ENCODE measurements around the gene CAMKMT.

The CAMKMT gene

GRCh38 chr2:44680424-44680971 lies 318.8 kb downstream of the CAMKMT start:
- no peak for TF ChIP-seq ZNF274 (IDR thresholded peaks at IDR 0.05; ENCODE audit: low read depth, low read length)
- H3K4me3 ChIP-seq (ENCODE audit: low read length): no peak overlapping the region

DNA sequence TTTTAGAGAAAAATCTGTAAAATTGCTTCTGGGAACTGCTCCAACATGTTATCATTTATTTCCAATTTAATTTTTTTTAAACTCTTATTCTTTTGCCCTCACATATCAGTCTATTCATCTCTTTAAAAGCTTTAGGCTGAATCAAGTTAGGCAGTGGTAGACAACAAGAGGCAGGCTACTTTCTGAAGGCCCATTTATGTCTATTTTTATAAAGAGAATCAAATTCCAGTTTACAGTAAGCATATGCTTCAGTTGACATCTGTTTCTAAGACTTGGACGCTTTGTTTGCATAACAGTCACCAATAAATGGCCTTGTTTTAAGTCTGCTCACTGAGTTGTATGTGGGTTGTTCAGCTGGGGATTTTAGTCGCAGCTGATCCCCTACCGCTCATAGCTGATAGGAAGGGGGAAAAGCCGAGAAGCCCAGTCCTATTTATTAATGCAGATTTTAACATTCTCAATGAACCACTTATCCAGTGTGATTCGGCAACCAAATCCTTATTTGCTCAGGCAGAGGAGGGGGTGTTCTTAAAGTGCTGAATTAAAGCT lies 319.3 kb downstream of the CAMKMT start:
- H3K4me3 ChIP-seq (ENCODE audit: low read length): no peak overlapping the region
- no peak for TF ChIP-seq ZNF274 (IDR thresholded peaks at IDR 0.05; ENCODE audit: low read depth, low read length)

- H3K4me3 ChIP-seq (ENCODE audit: low read length): no peak overlapping the region
- TF ChIP-seq ZNF274 (IDR thresholded peaks at IDR 0.05; ENCODE audit: low read depth, low read length): no peak
Measured at GRCh38 chr2:44682459-44682858, 320.7 kb downstream of the CAMKMT start.

- no peak for TF ChIP-seq ZNF274 (IDR thresholded peaks at IDR 0.05; ENCODE audit: low read depth, low read length)
- H3K4me3 ChIP-seq (ENCODE audit: low read length): no peak overlapping the region
Measured at GRCh38 chr2:44684559-44684958, 322.8 kb downstream of the CAMKMT start.

DNA sequence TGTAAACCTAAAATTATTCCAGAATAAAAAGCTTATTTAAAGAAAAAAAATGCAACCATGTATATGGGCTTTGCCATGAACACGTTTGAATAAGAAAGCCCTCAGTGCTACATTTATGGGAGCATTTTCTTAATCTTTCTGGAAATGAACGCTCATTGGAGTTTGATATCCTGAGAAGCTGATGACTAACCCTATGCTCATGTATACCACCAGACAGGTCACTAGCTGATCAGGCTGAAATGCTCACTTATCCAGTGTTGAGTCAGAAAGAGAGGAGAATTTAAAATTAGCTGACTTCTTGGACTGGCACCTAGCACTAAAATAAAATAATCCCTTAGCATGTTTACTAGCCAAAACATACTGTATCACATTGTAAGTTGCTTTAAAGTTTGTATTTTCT lies 324.8 kb downstream of the CAMKMT start:
- no peak overlapping the region for H3K4me3 ChIP-seq (ENCODE audit: low read length)
- no peak for TF ChIP-seq ZNF274 (IDR thresholded peaks at IDR 0.05; ENCODE audit: low read depth, low read length)

- no peak for TF ChIP-seq ZNF274 (IDR thresholded peaks at IDR 0.05; ENCODE audit: low read depth, low read length)
- H3K4me3 ChIP-seq (ENCODE audit: low read length): no peak overlapping the region
Measured at GRCh38 chr2:44687686-44688455, 326.1 kb downstream of the CAMKMT start.

GRCh38 chr2:44688456-44689124 lies 326.8 kb downstream of the CAMKMT start:
- no peak for TF ChIP-seq ZNF274 (IDR thresholded peaks at IDR 0.05; ENCODE audit: low read depth, low read length)
- no peak overlapping the region for H3K4me3 ChIP-seq (ENCODE audit: low read length)

DNA sequence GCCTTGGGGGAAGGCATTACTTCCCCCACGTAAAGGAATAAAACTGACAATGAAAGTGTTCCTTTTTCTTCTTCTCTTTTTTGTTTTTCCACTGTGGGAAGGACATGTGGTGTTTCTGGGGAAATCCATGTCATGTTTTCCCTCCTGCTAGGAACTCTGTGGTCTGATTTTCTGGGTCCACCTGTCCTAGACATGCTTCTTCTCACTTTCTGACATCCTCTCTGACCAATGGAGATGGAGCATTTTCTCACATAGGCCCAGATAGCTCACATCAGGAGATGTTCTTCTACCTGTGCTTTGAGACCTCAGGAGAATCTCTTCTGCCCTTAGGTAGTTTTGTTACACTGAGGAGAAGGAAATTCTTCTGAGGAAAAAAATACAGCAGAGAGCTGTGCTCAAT lies 327.8 kb downstream of the CAMKMT start:
- TF ChIP-seq ZNF274 (IDR thresholded peaks at IDR 0.05; ENCODE audit: low read depth, low read length): no peak
- H3K4me3 ChIP-seq (ENCODE audit: low read length): no peak overlapping the region

DNA sequence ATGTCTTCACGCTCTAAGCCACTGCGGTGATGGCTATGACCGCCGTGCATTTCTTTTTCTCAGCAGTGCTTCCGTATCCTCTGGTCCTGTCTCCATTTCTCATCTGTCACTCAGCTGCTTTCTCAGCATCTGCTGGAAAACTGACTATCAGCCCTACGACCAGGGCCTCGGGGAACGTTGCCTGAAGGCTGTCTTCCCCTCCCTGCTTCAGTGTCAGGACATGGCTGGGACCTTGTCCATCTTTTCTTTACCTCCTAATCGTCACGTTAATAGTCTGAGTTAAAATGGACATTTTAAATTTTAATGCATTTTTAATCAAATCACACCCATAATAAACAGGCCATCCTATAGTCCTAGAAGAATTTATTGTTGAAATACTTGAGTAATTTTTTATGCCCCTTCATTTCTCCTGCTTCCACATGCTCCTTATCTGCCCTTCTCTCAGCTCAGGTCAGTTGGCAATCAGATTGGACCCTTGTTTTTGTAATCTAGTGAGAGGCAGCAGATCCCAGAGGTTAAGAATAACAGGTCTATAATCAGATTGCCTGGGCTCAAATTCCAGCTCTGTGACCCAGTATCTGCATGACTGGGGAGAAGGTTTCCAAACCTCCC lies 329.5 kb downstream of the CAMKMT start:
- H3K4me3 ChIP-seq (ENCODE audit: low read length): no peak overlapping the region
- TF ChIP-seq ZNF274 (IDR thresholded peaks at IDR 0.05; ENCODE audit: low read depth, low read length): no peak

DNA sequence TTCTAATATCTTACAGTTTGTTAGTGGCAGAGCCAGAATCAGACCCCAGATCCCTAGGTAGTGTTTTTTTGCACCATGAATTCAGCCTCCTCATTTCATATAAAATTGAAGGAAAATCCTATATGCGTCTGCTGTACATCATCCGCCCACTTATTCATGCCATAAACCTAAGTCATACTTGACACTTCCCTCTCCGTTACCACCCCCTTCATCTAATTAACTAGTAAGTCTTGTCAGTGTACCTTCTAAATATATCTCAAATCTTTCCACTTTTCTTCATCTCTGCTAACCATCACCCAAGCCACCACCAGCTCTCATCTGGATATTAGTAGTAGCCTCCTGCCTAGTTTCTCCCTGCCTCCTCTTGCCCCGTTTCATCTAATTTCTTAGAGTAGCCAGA lies 331.1 kb downstream of the CAMKMT start:
- H3K4me3 ChIP-seq (ENCODE audit: low read length): no peak overlapping the region
- no peak for TF ChIP-seq ZNF274 (IDR thresholded peaks at IDR 0.05; ENCODE audit: low read depth, low read length)

DNA sequence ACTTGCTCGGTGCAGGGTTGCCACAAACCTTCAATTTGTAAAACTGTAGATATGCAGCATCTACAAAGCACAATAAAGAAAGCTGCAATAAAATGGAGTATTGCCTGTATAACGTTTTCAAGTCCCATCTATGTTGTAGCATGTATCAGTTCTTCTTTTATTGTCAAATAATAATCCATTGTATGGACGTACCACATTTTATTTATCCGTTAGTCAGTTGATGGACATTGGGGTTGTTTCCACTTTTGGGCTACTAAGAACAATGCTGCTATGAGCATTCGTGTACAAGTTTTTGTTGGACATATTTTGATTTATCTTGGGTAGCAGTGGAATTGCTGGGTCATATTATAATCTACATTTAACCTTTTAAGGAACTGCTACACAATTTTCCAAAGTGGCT lies 339.1 kb downstream of the CAMKMT start:
- no peak for TF ChIP-seq ZNF274 (IDR thresholded peaks at IDR 0.05; ENCODE audit: low read depth, low read length)
- no peak overlapping the region for H3K4me3 ChIP-seq (ENCODE audit: low read length)

- no peak for TF ChIP-seq ZNF274 (IDR thresholded peaks at IDR 0.05; ENCODE audit: low read depth, low read length)
- no peak overlapping the region for H3K4me3 ChIP-seq (ENCODE audit: low read length)
Measured at GRCh38 chr2:44705356-44705755, 343.6 kb downstream of the CAMKMT start.

DNA sequence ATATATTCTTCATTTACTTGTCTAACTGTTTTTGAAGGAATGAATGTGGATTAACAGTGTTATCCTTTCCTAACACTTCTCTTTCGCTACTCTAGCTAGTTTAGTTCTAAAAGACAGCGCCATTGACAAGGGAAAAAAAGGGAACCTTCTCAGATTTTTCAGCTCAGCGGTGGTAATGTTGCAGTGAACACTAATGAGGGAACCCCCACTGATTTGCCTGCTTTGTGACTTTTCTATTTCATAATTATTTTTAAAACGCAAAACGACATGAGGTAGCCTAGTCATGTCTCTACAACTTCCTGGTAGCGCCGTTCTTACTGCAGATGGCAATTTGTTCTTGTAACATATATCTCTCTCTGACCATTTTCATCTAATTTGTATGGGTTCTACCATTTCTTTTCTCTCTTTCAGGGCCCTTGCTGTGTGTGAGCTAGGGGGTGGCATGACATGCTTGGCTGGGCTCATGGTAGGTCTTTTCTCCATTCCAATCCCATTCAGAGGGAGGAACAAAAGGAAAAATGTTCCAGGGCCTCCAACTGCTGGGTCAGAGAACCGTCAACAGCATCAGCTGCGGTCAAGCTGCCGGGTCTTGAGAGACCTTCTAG lies 344.2 kb downstream of the CAMKMT start:
- no peak overlapping the region for H3K4me3 ChIP-seq (ENCODE audit: low read length)
- TF ChIP-seq ZNF274 (IDR thresholded peaks at IDR 0.05; ENCODE audit: low read depth, low read length): no peak
